HepG2 (cell line): Measurements from ENCODE around the gene GFER. TPM values are rescaled to one million over a fixed set of nuclear protein-coding genes. Genes with fewer than 3 reads are reported as not detected.

Experiments used
- IRX3 ChIP-seq: sonication (generic); formaldehyde crosslinking; IDR thresholded peaks from 2 replicates; pipeline ENCODE4 v1.8.1; 2023; ENCODE audit warnings: mild to moderate bottlenecking, low read depth, missing genetic modification reagents, borderline replicate concordance
- KAT8 ChIP-seq: IDR thresholded peaks from 2 replicates; pipeline ENCODE4 v1.6.1; 2016; ENCODE audit warnings: missing genetic modification reagents, missing compliant biosample characterization
- MLX ChIP-seq: IDR thresholded peaks from 2 replicates; pipeline ENCODE4 v1.6.1; 2016
- MTA1 ChIP-seq: sonication (generic); formaldehyde crosslinking; IDR thresholded peaks from 2 replicates; pipeline ENCODE4 v1.4.0; 2020; ENCODE audit warnings: missing genetic modification reagents, mild to moderate bottlenecking, borderline replicate concordance
- TBX3 ChIP-seq: fragments of 450-650 bp; IDR thresholded peaks from 2 replicates; pipeline ENCODE4 v1.6.1; 2017; ENCODE audit warnings: antibody characterized with exemption, mild to moderate bottlenecking, inconsistent platforms, borderline replicate concordance
- ZFY ChIP-seq: sonication (generic); formaldehyde crosslinking; IDR thresholded peaks from 2 replicates; pipeline ENCODE4 v1.4.0; 2020; ENCODE audit warnings: missing genetic modification reagents
- ZIK1 ChIP-seq: sonication (generic); formaldehyde crosslinking; IDR thresholded peaks from 2 replicates; pipeline ENCODE4 v1.5.0; 2020; ENCODE audit warnings: mild to moderate bottlenecking, low read depth, missing genetic modification reagents, borderline replicate concordance
- ZNF264 ChIP-seq: sonication (generic); formaldehyde crosslinking; IDR thresholded peaks from 2 replicates; pipeline ENCODE4 v1.4.0; 2020; ENCODE audit warnings: missing genetic modification reagents
- ZNF274 ChIP-seq: sonication (generic); formaldehyde crosslinking; IDR thresholded peaks from 2 replicates; pipeline ENCODE4 v1.5.1; 2020; ENCODE audit warnings: mild to moderate bottlenecking, missing genetic modification reagents
- ZNF441 ChIP-seq: sonication (generic); formaldehyde crosslinking; IDR thresholded peaks from 2 replicates; pipeline ENCODE4 v1.7.0; 2021; ENCODE audit warnings: missing genetic modification reagents, borderline replicate concordance
- ZNF746 ChIP-seq: sonication (generic); formaldehyde crosslinking; IDR thresholded peaks from 2 replicates; pipeline ENCODE4 v1.8.0; 2022; ENCODE audit warnings: mild to moderate bottlenecking, missing genetic modification reagents
- polyA plus RNA-seq, 8 experiments: library from polyadenylated mRNA; depleted of rRNA in 3 of 8; stranded (reverse) in 7 of 8; unstranded in 1 of 8; fragments of >200 nt; fragmentation: Illumina TruSeq in 4 of 8; extraction: Trizol in 4 of 8; gene quantifications; 2 replicates each; pipeline versions ENCODE4 v1.2.1 to v1.2.3, GENCODE V29; 2011 to 2016; ENCODE audit warnings: low read depth in 4 of 8, missing spikeins in 1 of 8, mixed read lengths in 1 of 8; ENCODE audit not compliant: insufficient read depth in 1 of 8
- total RNA-seq, 5 experiments: library from RNA; depleted of rRNA; stranded (reverse); fragments of >200 nt; fragmentation: Illumina TruSeq; extraction: Trizol; gene quantifications; 2 replicates each; pipeline ENCODE4 v1.2.3, GENCODE V29; 2016; ENCODE audit warnings: low read depth in 1 of 5
- TF ChIP-seq, protein P1 (sequence below): fragments of 450-650 bp; IDR thresholded peaks from 2 replicates; pipeline ENCODE4 v1.6.1; 2017; ENCODE audit warnings: mild to moderate bottlenecking
- TF ChIP-seq, protein P2 (sequence below): sonication (generic); formaldehyde crosslinking; IDR thresholded peaks from 2 replicates; pipeline ENCODE4 v1.4.0; 2020; ENCODE audit warnings: missing genetic modification reagents, mild to moderate bottlenecking, borderline replicate concordance
- TF ChIP-seq, protein P3 (sequence below): sonication (generic); formaldehyde crosslinking; IDR thresholded peaks from 2 replicates; pipeline ENCODE4 v1.4.0; 2020; ENCODE audit warnings: mild to moderate bottlenecking, missing genetic modification reagents
- TF ChIP-seq, protein P4 (sequence below): sonication (generic); formaldehyde crosslinking; IDR thresholded peaks from 2 replicates; pipeline ENCODE4 v1.4.0; 2020; ENCODE audit warnings: missing genetic modification reagents
- TF ChIP-seq, protein P5 (sequence below): IDR thresholded peaks from 2 replicates; pipeline ENCODE4 v1.6.1; 2016; ENCODE audit warnings: missing biosample characterization, missing genetic modification reagents, low read depth

Gene GFER
- total and polyA plus RNA-seq, 2 of the 13 experiments (the other 11 are each of a cell fraction or from before 2014, with no cell fraction given), result 28.6 to 71.7 TPM

DNA sequence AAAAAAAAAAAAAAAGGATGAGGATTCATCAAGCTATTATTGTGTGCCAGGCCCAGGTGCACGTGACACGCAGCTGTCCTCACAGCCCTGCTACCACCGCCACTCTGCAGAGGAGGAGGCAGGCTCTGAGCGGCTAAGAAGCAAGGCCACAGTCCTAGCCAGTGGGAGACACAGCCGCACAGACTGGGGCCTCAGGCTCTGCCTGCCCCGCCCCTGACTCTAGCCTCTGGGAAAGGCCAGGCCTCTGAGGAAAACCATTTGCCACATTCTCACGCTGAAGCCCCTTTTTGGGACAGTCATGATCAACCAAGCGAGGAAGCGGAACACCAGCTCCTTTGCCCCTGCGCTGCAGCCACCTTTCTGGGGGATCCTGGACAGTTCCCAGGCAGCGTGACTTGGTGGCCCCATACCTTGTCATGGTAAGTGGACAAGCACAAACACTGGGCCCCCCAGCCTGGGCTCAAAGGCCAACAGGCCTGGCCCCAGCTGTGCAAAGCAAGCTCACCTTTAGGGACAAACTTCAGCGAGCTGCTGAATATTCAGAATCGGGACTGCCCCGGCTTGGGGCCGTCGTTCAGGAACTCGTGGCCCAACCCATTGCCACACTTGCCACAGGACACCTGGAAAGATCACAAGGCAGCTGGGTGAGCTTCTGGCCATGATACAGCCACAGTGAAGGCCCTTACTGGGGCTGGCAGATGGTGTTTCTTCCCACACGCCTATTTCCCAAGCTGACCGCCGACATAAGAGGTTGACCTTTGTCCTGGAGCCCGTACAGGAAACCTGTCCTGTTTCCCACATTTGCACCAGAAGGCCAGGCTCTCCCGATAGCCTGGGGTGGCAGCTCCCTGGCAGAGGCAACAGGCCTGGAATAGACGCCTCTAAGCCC is 43.5 kb upstream of the GFER start (continued):
- TF ChIP-seq, protein P1, sequence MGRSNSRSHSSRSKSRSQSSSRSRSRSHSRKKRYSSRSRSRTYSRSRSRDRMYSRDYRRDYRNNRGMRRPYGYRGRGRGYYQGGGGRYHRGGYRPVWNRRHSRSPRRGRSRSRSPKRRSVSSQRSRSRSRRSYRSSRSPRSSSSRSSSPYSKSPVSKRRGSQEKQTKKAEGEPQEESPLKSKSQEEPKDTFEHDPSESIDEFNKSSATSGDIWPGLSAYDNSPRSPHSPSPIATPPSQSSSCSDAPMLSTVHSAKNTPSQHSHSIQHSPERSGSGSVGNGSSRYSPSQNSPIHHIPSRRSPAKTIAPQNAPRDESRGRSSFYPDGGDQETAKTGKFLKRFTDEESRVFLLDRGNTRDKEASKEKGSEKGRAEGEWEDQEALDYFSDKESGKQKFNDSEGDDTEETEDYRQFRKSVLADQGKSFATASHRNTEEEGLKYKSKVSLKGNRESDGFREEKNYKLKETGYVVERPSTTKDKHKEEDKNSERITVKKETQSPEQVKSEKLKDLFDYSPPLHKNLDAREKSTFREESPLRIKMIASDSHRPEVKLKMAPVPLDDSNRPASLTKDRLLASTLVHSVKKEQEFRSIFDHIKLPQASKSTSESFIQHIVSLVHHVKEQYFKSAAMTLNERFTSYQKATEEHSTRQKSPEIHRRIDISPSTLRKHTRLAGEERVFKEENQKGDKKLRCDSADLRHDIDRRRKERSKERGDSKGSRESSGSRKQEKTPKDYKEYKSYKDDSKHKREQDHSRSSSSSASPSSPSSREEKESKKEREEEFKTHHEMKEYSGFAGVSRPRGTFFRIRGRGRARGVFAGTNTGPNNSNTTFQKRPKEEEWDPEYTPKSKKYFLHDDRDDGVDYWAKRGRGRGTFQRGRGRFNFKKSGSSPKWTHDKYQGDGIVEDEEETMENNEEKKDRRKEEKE, result no peak
- TF ChIP-seq, protein P2, sequence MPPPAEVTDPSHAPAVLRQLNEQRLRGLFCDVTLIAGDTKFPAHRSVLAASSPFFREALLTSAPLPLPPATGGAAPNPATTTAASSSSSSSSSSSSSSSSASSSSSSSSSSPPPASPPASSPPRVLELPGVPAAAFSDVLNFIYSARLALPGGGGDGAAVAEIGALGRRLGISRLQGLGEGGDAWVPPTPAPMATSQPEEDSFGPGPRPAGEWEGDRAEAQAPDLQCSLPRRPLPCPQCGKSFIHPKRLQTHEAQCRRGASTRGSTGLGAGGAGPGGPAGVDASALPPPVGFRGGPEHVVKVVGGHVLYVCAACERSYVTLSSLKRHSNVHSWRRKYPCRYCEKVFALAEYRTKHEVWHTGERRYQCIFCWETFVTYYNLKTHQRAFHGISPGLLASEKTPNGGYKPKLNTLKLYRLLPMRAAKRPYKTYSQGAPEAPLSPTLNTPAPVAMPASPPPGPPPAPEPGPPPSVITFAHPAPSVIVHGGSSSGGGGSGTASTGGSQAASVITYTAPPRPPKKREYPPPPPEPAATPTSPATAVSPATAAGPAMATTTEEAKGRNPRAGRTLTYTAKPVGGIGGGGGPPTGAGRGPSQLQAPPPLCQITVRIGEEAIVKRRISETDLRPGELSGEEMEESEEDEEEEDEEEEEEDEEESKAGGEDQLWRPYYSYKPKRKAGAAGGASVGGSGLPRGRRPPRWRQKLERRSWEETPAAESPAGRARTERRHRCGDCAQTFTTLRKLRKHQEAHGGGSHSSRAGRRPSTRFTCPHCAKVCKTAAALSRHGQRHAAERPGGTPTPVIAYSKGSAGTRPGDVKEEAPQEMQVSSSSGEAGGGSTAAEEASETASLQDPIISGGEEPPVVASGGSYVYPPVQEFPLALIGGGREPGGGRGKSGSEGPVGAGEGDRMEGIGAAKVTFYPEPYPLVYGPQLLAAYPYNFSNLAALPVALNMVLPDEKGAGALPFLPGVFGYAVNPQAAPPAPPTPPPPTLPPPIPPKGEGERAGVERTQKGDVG, result no peak; the same call in 1 of the 2 replicates
- TF ChIP-seq MLX (CRISPR knock-in tag) (no peak; the same call in 1 of the 2 replicates), ZFY (CRISPR knock-in tag) (peak; percentile 78), ZNF264 (CRISPR knock-in tag) (peak; percentile 99), KAT8 (CRISPR knock-in tag) (peak; percentile 69), MTA1 (CRISPR knock-in tag) (peak; percentile 92), ZNF274 (CRISPR knock-in tag) (no peak; the same call in 1 of the 2 replicates), ZIK1 (CRISPR knock-in tag) (no peak), IRX3 (0 out of 2 replicates have a peak, but pooled peaks have one; percentile 23), ZNF441 (CRISPR knock-in tag) (peak; percentile 56; the same call in 1 of the 2 replicates), TBX3 (no peak; the same call in 1 of the 2 replicates), ZNF746 (CRISPR knock-in tag) (0 out of 2 replicates have a peak, but pooled peaks have one; percentile 9)
- TF ChIP-seq, protein P3, sequence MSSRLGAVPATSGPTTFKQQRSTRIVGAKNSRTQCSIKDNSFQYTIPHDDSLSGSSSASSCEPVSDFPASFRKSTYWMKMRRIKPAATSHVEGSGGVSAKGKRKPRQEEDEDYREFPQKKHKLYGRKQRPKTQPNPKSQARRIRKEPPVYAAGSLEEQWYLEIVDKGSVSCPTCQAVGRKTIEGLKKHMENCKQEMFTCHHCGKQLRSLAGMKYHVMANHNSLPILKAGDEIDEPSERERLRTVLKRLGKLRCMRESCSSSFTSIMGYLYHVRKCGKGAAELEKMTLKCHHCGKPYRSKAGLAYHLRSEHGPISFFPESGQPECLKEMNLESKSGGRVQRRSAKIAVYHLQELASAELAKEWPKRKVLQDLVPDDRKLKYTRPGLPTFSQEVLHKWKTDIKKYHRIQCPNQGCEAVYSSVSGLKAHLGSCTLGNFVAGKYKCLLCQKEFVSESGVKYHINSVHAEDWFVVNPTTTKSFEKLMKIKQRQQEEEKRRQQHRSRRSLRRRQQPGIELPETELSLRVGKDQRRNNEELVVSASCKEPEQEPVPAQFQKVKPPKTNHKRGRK (CRISPR knock-in tag), result no peak
- TF ChIP-seq, protein P4, sequence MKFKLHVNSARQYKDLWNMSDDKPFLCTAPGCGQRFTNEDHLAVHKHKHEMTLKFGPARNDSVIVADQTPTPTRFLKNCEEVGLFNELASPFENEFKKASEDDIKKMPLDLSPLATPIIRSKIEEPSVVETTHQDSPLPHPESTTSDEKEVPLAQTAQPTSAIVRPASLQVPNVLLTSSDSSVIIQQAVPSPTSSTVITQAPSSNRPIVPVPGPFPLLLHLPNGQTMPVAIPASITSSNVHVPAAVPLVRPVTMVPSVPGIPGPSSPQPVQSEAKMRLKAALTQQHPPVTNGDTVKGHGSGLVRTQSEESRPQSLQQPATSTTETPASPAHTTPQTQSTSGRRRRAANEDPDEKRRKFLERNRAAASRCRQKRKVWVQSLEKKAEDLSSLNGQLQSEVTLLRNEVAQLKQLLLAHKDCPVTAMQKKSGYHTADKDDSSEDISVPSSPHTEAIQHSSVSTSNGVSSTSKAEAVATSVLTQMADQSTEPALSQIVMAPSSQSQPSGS (CRISPR knock-in tag), result peak; percentile 50; the same call in 1 of the 2 replicates
- TF ChIP-seq, protein P5, sequence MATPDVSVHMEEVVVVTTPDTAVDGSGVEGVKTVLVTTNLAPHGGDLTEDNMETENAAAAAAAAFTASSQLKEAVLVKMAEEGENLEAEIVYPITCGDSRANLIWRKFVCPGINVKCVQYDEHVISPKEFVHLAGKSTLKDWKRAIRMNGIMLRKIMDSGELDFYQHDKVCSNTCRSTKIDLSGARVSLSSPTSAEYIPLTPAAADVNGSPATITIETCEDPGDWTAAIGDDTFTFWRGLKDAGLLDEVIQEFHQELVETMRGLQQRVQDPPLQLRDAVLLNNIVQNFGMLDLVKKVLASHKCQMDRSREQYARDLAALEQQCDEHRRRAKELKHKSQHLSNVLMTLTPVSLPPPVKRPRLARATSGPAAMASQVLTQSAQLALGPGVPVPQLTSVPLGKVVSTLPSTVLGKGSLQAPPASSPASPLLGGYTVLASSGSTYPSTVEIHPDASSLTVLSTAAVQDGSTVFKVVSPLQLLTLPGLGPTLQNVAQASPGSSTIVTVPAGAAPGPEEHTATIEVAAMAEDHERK (CRISPR knock-in tag), result no peak
